Measurements from ENCODE around the gene TOMM7.

TOMM7 gene

DNA sequence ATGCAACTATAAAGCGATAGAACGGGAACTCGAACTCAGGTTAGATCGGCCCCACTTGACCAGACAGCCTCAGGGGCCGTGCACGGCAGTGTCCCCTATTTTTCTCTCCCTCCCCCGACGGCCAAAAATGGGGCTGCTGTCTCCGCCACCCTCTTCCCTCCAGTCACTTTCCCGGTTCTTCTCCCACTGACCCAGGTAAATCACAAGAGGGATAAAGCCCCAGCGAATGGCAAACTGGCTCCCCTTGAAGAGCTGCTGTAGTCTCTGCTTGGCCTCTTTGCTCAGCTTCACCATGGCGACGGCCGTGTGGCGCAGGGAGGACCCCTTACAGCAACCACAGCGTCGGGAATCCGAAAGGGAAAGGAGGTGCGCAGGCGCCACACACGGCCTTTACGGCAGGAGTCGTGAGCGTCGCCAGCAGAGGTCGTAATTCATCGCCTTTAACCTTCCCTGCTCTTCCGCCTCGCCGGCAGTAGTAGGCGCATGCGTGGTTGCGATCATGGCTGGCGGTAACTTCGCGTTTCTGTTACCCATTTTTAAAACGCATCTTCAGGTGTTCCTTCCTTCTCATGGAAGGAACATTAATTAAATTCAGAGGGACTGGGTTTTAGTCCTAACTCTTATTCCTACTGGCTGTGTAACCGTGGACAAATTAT is at the start of gene TOMM7:
TSS of gene TOMM7 (minus strand) at position 364 of the 656 bp plus-strand sequence. CDS start at position 294, 70 bp downstream.
- DNase-seq = peak; percentile 26 to 47

DNA sequence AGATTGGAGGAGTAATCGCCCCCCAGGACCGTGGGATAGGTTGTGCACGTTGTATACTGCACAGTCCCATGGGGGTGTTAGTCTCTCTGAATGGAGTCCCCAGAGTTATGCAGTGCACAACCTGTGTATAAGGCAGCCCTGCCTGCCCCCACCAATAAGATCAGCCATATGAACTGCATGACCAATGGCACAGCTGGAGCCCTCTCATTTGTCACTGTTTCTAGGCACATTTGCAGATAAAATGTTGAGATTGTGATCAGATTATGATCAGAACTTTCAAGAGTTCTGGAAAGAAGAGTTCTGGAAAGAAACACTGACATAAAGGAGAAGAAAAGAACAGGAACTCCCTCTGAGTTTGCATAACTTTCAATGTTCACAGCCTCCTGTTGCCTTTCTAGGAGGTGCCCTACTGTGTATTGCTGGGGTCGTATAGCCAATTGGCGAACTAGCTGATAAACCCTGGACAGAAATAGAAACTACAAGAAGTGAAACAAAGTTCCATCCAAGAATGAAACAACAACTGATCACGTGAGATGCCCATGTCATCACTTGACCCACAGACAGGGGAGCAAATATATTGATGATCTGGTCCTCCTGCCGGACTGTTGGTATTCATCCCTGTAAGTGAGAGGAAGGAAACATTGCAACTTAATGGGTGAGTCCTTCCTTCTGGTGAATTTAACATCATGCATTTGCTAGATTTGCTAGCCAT is 49.6 kb upstream of the TOMM7 start:
- no peak for DNase-seq

DNA sequence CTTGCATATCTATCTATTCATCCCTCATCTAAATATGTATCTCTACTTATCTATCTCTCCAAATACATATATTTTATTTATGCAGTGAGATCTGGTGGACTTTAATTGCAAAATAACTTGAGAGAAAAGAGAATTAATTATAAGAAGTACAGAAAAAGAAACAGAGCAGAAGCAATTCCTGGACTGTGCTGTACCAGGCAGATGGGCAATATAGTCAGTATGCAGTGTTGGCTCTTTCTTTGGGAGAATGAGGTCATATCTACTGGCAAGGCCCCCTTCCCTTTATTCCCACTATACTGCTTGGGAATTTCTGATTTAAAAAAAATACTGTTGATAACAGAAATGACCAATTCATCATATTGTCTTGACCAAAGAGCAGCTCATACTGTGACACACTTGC is 49.0 kb upstream of the TOMM7 start:
- no peak for DNase-seq

DNA sequence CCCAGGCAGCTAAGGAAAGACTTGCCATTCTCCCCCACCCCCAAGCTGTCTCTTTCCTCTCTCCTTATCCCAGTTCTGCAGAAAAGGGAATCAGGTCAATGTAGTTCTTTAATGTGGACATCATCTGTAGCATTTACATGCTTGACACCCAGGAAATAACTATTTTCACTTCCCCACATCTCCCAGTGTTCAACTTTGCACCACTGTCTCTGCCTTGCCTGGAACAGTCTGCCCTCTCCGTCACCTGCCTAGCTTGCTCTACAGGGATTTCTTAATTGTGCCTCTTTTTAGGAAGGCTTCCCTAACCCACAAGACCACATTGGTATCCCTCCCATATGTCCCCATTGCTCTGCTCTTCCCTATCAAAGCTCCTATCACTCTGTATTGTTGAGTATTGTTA is 45.9 kb upstream of the TOMM7 start:
- DNase-seq = no peak

DNA sequence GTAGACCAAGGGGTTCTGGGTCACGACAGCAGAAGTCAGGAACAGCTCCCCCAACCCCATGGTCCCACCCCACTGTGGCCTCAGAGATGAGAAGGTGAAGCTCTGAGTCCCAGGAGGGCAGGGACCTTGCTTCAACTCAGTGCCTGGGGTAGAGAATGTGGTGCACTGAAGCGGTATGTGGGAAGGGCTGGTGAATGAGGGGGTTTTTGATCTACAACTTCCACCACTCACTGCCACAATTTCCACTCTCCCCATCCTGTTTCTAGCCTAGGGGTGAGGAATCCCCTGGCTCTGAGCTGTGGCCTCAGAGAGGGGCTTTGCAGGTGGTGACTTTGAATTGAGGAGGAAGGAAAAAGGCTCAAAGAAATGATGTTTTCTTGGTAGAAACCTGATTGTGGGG is 44.9 kb upstream of the TOMM7 start:
- no peak for DNase-seq

DNA sequence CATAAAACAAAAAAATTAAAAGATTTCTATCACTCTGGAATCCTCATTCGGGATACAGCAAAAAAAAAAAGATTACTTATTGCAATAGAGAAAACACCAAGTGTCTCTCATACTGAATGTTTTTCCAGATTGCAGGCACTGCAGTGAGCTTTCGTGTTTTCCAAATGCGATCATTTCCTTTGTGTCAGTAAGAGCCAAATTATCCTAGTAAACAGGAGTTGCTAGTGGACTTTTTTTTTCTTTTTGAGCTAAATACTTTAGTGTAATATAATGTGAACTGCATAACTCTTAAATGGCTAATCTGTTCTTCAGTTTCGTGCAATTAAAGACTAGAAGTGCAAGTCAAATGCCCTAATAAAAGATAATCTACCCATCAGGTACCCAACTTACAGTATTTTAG is 44.4 kb upstream of the TOMM7 start:
- no peak for DNase-seq

DNA sequence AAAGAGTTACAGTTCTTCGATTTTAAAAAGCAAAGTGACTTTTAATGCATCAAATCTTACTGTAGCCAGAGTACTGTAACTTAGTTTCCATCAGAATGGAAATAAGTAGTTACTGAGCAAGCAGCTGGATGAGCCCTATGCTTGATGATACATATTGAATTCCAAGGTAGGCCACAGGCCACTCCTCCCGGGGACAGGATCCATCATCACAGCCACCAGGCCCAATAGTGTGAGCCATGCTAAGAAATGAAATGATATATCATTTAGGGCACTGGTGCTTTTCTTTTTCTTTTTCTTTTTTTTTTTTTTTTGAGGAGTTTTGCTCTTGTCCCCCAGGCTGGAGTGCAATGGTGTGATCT is 42.9 kb upstream of the TOMM7 start:
- DNase-seq = no peak

DNA sequence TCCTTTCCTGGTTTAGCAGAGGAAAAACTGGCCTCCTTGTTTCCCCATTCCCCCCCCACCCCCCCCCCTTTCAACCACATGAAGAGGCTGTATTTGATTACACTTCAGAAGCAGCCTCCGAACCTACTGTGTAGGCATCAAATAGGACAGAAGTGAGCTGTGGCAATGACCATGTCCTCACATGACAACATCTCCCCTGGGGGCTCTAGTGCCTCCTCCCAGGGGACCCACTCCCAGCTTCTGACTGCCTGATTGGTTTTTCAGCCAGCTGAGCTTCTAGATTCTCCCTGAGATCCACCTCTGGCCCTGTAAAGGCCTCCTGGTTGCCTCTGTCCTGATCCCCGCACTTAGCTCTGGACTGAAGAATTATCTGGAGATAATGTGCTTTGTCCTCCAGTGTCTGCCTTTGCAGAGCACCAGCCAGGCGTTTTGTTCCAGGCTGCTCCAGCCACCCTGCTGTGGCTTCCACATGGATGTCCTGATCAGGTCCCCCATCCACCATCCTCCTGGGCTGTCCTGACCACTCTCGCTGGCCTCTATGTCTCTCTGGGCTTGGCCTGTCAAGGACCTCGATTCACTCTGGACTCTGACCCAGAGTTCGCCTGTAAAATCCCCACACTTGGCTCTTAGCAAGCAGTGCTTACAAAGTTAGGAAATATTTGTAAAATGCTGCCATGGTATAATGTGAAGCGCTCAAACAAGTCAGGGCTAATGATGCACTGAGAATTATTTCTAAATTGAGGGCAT is 42.4 kb upstream of the TOMM7 start:
- no peak for DNase-seq

DNA sequence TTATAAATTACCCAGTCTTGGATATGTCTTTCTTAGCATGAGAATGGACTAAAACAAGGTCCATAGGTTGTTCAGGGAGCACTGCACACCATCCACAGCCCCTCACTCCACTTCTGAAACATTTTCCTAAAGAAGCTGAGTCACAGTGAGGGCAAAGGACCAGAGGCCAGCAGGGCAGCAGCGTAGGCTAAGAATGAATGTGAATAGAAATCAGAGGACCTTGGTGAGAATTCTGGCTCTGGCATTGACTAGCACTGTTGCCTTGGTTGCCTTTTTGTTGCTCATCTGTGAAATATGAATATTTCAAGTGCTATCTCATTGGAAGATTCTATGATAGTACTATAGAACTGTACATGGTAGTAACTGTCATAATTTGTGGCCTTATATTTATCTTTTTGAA is 41.7 kb upstream of the TOMM7 start:
- DNase-seq = no peak

DNA sequence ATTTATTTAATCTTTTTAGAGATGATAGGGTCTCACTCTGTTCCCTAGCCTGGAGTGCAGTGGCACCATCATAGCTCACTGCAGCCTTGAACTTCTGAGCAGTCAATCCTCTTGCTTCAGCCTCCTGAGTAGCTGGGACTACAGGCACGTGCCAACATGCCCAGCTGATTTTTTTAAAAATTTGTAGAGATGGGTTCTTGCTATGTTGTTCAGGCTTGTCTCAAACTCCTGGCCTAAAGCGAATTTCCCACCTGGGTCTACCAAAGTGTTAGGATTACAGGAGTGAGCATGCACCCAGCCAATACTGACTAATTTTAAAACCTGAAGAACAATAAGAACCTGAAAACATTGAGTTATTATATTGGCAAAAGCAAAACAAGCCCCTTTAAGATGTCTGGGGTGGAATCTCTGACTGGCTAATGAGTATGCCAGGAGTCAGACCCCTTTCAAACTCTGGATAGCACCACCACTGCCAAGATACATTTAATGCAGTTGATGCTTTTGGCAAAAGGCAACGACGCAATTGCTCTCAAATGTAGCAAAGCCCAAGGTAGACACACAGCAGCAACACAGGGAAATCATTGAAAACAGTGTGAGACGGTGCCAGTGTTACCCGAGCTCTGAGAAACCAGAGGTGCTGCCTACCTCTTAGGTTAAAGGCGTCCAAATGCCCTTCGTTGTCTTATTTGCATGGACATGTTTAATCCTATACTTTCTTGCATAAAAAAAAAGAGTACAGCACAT is 40.7 kb upstream of the TOMM7 start:
- no peak for DNase-seq

DNA sequence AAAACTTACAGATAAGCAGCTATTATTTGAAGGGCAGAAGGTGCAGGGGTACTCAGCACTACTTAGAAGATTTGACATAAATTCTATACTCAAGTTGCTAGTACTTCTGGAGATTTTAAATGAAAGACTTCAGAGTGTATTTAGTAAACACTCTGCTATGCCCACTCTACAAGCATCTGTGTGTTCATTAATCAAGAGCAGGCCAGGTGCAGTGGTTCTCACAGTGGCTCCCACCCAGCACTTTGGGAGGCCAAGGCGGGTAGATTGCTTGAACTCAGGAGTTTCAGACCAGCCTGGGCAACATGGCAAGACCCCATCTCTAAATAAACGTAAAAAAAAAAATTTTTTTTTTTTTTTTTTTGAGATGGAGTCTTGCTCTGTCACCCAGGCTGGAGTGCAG is 38.9 kb upstream of the TOMM7 start:
- no peak for DNase-seq

DNA sequence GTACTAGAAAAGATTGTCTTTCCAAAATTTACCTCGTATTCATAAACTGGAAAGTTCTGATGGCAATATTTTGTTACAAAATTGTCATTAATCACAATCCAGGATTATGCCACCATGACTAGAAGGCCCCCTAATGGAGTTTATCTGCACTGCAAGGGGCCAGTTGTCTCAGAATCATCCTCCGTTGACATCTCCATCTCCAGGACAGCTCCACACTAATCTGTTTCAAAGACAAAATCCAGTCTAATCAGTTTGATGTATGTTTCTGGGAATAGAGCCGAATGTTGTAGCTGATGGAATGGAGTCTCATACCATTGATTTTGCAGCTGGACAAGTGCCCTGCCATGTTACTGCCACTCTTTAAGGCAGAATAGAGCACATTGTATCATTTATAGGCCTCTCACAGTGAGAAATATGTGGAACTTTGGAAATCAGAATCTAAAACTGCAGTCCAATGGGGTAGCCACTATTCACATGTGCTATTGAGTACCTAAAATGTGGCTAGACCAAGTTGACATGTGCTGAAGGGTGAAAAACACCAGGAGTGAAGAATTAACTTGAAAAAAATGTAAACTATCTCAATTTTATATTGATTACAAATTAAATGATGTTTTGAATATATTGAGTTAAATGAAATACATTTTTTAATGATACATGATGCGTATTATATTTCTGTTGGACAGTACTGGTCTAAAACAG is 38.3 kb upstream of the TOMM7 start:
- no peak for DNase-seq

DNA sequence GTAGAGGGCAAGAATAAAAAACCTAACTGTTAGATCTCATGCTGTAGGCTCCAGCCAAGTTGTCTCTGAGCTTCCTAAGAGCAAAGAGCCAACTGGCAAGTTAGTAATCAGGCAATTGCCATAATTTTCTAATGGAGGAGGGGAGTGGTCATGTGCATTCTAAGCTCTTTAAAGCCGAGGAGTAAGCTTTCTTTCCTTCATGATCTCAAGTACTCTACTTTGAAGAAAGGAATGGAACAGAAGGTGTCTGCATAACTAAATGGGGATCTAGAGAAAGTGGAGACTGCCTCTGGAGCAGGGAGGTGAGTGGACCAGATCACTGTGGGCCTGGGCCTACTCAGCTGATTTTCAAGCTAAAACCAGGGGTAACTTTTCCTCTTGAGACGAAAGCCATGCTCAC is 37.7 kb upstream of the TOMM7 start:
- DNase-seq = no peak

DNA sequence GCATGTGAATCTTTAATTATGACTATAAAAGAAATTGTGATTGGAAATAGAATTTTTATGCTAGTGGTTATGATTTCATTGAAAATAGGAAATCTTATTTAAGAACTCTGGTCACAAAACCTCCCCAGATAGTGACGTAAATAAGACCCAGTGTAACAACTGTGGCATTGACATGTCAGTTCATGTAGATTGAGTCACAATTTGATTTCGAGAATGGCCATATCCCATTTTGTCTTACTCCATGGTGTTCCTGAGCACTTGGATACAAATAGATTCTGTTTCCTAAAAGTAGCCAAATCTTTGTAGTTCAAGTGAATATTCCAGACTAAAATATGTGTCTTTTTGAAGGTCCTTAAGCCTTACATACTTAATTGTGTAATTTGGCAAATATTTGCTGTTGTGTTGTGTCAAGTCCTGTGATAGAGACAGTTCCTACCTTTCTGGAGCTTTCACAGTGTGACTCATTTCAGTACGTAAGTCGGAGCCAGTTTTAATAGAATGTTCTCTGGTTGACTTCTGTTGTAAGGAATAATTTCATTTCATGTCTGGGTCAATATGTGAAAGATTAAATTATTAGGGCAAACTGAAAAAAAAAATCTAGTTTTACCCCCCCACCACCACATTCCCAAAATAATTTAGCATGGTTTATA is 37.1 kb upstream of the TOMM7 start:
- DNase-seq = no peak

DNA sequence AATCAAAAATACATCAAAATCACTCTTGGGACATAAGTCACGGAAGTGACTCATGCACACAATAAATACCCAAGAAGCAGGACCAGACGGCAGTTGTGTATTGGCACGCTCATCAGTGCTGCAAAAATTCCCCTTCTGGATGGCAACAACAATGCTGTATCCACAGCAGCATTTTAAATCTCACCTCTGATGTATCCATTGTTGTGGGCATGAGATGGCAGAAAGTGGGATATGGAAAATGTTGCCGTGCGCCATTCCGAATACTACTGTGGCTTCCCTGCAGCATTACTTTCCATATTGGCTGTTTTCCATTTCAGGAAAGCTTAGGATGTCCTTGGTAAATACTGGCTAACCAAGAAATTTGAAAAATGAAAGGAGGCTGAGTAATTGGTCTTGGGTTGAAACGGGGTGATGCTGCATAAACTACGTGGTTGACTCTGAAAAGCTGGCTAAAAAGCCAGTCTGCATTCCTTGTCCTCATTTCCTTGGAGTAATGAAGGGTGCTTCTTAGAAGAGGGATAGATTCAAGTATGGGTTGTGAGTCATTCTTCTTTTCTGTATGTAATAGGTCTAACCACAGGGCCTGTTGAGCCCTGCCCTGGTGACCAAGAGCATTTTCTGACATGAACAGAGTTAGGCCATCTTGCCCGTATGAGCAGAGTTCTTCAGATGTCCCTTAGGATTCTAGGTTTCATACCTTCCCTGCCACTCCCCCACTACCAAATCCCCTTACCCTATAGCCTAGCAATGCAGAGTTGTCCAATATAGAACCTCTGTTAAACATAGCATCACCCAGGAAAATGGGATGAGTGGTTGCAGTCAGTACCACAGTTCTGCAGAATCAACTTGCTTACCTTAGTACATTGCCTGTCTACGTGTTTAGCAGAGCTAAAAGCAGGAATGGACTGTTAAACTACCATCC is 36.3 kb upstream of the TOMM7 start:
- DNase-seq = no peak

DNA sequence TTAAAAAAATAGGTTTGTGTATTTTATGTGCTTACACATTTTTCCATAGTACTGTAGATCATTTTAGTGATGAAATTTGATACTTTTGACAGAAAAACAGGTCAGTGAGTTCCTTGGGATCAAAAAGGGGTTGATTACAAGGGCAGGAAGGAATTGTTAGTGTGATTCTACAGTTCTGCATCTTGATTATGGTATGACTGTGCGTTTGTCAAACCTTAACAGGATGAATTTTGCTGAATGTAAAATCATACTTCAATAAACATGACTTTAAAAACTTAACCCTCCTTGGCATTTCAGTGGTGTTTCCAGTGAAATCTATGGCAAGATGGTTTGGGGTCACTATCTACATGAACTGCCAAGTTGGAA is 35.6 kb upstream of the TOMM7 start:
- no peak for DNase-seq

DNA sequence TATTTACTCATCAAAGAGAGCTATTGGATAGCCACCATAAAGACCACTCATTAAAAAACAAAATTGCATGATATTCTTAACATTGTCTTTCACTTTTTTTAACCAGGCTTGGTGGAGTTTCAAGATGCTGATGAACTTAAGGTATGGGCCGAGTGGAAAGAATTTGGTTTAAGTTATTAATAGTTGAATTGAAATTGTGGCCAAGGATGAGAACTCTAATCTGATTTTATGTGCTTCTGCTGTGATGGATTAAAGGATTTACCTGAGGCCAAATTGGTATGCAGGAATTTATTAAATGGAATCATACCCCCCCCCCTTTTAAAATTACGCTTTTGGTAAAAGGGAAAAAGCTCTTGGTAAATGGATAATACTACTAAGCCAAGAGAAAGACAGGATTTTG is 33.8 kb upstream of the TOMM7 start:
- no peak for DNase-seq

DNA sequence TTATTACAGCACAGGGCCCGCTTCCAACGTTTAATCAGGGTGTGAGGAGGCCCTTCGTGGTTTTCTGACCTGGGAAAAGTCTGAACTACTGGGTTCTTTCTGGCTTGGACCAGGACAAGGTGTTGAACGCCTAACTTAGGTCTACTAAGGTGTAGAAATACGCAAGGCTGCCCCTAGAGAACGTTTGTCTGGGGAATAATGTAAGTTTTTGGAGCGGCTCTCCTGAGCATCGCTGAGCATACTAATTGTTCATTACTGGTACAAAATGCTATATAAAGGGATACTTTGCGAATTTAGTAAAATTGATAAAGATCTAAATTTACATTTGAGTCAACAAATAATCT is 32.4 kb upstream of the TOMM7 start:
- no peak for DNase-seq

DNA sequence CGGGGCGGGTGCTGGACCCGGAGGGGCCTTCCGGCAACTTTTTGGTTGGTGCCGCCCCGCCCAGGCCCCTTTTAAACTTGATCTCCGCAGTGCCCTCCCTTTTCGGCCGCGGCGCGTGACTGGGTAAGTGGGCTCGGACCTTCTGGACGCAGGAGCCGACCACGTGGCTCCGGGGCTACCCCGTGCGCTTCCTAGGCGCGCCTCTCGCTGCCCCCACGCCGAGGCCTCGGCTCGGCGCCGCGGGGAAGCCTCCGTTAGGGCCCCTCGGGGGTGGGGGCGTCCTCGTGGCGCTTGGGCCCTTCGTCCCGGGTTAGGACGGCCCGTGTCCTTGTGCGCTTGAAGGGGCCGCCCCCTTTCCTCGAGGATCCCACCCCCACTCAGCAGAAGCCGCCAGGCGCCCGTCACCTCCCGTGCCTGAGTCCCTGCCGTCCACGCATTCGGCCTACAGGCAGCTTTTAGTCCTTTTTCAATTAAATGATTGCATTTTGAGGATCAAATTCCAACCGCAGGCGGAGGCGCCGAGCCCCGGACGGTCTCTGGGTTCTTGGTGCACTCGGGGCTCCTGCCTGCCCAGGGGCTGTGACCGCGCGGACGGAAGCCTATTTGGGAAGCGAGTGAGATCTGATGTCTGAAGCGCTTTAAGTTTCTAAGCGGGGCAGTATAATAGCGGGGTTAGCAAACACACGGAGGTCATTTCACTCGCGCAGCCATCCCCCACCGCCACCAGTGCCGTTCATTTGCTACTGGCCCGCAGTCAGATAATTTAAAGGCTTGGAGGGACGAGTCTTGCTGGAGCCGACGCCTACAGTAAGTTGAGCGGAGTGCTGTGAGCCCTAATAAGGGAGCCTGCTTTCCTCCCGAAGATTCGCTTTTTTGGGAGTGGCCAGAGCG is 31.8 kb upstream of the TOMM7 start:
- DNase-seq = no peak

DNA sequence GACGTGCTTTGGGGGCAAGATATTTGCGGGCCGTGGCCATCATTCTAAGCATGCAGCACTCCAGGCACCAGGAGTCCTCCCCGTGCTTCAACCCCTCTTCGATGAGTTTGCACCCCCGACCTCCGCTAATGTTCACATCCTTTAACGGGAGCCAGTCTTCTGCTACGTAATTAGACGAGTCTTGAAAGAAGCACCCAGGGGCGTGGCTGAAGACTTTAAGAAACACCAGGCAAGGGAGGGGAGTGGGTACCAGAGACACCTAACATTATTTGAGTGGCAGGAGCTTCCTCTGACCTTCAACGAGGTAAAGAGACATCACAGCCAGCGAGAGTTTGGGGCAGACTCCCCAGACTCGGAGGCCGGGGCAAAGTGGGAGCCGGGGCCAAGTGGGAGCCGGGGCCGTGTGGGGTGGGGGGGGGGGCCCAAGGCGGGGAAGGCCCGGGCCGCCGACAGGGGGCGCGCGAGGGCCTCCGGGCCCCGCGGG is 31.1 kb upstream of the TOMM7 start:
- DNase-seq = no peak

Data from cerebellar nuclear complex (tissue), 1 donor.